ENCODE results near the gene MTMR11.
A peak's percentile ranks its signal among the peaks of the same experiment; 100 is the strongest.
"Not testable (repeated sequence)": the region's sequence is repeated elsewhere in the genome, so short reads cannot be mapped to it uniquely, and the experiment has no call there.

MTMR11 gene, protein sequence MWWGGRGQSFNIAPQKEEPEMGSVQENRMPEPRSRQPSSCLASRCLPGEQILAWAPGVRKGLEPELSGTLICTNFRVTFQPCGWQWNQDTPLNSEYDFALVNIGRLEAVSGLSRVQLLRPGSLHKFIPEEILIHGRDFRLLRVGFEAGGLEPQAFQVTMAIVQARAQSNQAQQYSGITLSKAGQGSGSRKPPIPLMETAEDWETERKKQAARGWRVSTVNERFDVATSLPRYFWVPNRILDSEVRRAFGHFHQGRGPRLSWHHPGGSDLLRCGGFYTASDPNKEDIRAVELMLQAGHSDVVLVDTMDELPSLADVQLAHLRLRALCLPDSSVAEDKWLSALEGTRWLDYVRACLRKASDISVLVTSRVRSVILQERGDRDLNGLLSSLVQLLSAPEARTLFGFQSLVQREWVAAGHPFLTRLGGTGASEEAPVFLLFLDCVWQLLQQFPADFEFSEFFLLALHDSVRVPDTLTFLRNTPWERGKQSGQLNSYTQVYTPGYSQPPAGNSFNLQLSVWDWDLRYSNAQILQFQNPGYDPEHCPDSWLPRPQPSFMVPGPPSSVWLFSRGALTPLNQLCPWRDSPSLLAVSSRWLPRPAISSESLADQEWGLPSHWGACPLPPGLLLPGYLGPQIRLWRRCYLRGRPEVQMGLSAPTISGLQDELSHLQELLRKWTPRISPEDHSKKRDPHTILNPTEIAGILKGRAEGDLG

DNA sequence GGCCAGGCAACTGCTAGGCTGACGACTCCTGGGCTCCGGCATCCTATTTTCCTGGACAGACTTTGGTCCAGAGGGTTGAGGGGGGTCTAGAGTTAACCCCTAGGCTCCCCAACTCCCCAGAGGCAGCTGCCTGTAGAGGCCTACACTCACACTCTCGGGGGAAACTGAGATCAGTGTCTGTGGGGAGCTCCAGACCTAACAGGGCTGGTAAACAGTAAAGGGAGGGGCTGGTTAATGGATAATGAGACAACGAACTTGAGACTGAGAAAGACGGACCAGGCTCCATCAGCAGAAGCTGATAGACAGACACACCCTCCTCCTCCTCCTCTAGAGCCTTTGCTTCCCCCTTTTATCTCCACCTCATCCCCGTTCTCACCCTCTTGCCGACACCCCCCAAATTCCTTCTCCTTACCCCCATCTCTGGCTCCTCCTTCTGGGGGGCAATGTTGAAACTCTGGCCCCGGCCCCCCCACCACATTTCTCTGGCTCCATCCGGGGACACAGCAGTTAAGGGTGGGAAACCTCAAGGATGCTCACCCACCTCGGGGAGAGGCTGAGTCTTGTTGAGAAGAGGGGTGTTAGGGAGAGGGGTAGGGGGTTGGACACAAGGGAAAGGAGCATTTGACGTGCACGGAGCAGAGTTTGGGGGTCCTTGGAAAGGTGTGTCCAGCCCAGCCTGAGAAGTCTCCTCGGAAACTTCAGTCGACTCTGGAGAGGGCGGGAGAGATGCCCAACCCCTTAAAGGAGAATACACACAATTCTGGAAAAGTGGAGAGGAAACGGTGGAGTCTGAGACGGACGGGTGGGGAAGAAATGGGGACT lies at the start of gene MTMR11:
Gene MTMR11 (minus strand): TSS at position 710 of the 822 bp plus-strand sequence. CDS start 232 bp downstream, at position 478.
- DNase-seq: peak in 9 of 51 donors; percentile 11 to 55 (median 21)

DNA sequence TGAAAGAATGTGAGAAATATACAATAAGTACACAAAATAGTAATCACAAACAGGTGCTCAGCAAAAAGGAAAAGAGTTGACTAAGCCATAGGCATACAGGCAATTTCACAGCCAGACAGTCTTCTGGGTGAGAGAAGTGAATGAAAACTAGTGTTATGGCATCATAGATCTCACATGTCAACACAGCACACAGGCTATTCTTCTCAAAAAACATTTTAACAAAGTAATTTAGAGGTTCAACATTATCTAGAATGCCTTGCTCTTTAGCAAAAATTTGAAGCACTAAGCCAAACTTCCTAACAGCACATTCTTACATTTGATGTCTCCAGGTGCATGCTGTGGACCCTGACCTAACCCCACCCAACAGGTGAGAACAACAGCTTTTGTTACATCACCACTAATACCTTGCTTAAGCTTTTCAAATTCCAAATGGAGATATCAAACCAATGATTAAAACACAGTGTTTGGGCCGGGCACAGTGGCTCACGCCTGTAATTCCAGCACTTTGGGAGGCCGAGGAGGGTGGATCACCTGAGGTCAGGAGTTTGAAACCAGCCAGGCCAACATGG lies 43.4 kb upstream of the MTMR11 start:
- DNase-seq: no peak

DNA sequence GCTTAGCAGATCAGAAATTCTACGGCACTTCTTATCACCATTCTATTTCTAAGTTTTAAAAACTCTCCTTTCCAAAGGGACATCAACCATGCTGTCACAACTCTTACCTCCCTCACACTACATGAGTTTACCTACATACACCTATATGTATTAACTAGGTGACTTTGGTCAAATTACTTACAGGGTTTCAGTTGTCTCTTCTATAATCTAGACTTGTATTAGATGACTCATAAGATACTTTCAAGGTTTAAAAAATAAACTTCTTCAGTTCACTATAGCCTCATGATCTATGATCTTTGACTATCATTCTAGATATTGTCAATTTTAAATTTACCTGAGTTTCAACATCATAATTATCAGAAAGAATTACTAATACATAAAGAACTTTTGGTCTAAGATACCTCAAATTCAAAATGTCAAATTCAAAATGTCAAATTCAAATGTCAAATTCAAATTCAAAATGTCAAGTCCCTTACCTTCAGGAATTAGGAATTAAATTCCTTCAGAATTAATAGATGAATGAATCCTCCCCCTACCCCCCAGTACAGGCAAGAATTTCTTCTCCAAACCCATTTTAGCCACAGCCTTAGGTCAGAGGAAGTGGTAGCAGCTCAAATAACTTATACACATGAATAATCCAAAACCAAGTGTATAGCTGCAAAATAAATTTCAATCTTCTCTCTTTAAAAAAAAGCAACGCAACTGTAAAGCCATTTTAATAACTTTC lies 42.7 kb upstream of the MTMR11 start:
- DNase-seq: no peak

DNA sequence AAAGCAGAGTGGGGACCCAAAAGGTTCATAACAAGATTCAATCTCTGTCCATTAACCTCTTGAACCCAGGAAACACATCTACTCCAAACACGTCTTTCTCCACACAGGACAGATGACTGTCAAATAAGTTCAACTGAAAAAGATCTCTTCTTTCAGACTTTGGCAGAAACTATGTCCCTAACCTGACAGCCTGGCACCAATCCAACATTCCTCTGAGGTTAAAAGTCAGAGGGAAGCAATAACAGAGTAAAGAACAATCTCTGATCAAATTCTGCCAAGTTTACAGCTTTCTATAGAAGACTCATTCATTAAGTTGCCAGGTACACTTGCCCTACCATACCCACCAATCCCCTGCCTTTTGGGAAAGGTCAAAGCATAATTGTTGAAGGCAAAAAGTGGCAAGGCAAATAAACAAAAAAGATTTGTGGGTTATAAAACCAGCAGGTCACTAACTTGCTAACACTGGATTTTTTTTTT lies 41.9 kb upstream of the MTMR11 start:
- DNase-seq: no peak

DNA sequence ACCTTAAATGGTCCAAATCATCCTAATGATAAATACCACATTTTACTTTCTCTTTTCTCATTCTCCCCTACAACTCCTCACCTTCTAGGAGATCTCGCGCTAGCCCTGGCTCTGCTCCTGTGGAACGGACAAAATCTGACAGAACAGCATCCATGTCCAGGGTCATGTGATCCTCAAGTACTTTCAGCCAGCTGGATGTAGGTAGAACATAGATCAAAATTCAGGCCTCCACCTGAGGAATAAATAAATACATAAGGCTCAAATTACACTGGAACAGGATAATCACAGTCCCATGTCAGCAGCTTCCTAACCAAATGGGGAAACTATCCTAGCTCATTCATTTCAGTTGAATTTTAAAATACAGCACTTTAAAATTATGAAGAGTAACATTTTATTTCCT lies 40.7 kb upstream of the MTMR11 start:
- DNase-seq: no peak

DNA sequence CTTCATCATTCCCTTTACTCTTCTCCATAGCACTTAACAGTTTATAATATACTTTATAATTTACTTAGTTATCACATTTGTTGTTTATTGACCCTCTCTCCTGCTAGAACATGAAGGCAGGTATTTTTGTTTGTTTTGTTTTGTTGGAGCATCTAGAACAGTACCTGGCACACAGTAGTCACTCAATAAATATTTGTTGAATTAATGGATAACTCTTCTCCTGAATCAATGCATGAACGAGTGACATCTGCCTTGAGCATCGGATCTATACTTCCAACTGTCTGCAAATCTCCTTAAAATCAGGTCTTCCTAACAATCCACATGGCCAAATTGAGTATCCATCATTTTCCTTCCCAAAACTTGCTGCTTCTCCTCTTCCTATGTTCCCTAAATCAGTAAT lies 35.9 kb upstream of the MTMR11 start:
- no peak for DNase-seq

DNA sequence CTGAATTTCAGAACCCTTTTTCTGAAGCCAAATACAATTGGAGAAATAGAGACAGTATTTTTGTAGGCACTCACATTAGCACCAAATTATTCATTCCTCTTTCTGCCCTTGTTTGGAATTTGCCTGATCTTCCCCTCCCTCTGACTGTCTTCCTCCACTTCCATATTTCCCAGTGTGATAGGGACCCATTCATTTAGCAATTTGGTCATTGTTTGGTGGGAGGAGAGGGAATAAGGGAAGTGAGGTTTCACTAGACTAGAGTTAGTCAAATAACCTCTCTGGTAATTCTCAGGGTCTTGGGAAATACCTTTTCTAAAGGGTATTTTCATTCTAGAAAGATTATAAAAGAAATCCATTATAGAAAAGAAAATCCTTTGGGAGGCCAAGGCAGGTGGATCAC lies 31.0 kb upstream of the MTMR11 start:
- no peak for DNase-seq

DNA sequence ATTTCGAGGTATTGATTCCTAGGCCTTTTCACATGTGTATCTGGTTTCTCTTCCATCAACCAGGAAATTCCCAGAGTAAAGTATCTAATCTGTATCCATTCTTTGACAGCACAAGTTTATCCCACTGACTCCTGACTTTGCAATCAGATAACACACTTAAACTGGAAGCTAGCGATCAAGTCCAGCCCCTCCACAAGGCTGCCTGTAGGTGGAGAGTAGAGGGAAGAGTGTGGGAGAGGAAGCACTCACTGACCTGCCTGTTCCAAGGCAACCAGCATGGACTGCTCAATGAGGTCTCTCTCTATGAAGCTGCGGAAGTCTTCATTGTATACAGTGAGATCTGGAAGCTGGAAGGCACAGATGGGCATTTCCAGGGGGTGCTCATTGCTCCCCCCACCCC lies 30.4 kb upstream of the MTMR11 start:
- no peak for DNase-seq

DNA sequence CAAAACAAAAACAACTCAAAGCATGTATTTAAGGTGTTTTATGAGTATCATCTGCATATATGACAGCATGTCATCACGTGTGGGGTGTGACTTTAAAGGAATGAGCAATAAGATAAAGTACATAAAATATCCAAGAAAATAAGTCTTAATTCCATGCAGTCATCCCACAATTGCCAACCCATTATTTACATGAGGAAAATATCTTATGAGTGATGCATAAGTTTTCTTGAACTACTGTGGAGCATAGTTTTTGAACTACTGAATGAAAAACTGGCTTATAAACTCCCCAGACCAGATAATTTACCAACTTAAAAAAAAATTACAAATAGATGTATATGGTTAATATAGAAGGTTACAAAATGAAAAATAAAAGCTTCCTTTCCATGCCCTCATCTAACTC lies 29.7 kb upstream of the MTMR11 start:
- no peak for DNase-seq

DNA sequence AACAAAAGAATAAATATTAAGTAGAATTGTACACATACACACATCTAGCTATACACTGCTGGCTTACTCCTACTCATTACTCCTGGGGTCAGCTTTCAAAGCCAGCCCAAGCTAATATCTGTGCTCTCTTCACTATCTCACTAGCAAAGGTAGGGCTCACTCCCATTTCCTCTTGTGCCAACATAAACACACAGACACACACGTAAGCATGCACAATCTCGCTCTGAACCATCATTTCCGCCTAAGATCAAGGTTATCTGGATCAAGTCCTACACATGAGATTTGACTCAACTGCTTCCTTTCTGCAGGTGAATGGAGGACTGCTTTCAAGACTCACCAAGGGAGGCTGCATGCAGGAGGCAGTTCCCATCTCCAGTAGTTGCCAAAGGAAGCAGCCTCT lies 28.8 kb upstream of the MTMR11 start:
- no peak for DNase-seq

DNA sequence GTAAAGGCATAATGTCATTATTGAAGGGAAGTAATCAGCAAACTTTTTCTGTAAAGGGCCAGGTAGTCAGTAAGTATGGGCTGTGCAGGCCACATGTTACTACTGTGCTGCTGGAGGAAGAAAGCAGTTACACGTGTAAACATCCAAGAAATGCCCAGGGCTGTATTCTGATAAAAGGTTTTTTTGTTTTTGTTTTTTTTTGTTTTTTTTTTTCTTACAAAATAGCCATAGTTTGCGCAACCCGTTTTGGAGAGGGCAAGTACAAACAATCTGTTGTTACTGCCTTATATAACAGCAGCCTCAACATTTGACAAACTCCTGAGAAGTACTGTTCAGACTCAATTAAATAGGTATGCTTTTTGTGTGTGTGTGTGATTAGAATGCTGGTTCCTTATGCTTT lies 26.7 kb upstream of the MTMR11 start:
- DNase-seq: no peak

DNA sequence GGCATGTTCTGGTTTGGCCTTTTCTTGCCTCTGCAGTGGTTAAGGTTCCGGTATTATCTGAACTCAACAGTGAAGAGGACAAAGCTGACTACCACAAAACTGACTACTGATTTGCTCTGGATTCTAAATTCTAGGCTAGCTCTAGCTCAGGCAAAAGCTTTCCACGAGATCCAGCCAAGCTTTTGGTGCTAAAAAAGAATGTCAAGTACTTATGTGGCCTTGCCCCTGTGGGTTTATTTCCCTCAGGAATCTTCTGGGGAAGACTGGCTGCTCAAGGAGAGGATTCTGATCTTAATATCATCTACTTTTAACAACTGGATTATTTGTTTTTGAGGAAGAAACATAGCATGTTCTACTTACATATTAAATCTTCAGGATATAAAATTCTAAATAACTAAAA lies 26.1 kb upstream of the MTMR11 start:
- peak in 1 of 51 donors; percentile 37 for DNase-seq

DNA sequence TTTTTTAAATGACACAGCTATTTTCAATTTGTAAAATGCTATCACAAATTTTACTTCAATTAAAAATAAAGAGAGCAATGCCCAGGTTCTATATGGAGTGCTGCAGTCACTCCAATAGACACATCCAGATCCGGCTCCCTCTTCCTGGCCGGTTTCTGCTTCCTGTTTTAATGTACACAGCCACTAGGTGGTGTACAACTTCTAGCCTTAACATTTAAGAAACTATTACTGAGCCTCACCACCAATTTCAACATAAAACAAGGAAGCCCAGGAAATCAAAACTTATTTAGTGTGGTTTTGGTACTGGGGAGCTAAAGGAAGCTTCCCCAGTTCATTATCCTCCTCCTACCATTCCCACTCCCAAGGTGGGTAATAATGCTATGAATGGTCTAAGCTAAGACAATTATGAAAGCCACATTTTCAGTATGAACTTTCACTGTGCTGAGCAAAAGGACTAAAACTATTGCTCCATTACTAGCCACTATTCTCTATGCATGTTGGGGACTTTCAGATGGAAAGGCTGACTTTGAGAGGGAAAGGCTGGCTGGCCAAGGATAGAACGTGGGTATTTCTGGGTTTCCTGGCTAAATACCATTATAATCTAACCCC lies 25.5 kb upstream of the MTMR11 start:
- peak in 26 of 51 donors; percentile 2 to 79 (median 24) for DNase-seq

DNA sequence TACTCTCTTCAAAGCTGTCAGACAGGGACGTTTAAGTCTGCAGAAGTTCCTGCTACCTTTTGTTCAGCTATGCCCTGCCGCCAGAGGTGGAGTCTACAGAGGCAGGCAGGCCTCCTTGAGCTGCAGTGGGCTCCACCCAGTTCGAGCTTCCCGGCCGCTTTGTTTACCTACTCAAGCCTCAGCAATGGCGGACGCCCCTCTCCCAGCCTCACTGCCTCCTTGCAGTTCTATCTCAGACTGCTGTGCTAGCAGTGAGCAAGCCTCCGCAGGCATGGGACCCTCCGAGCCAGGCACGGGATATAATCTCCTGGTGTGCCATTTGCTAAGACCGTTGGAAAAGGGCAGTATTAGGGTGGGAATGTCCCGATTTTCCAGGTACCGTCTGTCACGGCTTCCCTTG lies 20.9 kb upstream of the MTMR11 start:
- not testable (repeated sequence) for DNase-seq

DNA sequence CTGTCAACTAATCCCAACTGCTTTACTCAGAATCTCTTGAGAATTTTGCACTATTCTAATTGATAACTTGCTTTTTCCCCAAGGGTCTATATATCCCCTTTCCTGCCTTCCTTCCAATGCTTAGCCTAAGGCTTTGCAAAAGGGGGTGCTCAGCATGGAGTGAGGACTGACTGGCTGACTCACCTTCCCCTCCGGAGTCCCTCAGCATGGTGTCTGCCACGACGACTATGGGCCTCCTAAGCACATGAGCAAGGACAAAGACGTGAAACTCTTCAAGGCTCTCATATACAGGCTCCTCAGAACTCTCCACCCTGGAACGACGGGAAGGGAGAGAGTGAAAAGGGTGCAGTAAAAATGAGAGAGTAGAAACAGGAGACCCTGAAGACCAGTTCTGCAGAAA lies 13.2 kb upstream of the MTMR11 start:
- no peak for DNase-seq

DNA sequence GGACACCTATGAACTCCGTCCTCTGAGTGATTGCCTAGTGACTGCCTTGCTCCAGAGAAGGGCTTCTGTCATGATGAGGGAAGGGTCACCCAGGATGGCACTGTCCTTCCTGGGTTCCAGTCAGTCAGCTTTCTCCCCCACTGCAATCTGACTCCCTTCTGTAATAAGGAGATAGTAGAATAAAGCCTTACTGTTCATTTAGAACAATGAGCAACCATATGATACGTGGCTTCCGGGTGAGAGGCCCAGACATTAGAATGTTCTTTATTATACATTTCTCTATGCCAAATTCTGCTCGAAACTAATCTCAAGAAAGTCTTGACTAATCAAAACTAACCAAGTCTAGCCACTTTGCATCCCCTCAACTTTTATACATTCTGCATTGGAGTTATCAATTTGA lies 8.5 kb upstream of the MTMR11 start:
- peak in 1 of 51 donors; percentile 8 for DNase-seq

DNA sequence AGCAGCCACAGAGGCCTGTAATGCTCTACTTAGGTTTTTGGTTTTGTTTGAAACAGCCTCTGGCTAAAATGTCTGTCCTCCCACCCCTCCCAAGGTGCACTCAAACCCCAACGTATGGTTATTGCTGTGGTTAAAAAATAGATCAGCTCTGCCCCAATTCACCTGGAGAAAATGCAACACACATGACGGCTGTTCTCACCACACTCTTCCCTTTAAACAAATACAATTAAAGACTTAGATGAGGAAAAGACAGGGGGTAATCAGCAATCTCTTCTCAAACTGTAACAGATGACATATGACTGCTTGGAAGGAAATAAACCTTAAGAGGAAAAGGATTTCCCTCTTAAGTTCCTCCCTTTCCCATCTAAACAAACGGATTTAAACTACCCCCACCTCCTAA lies 6.2 kb upstream of the MTMR11 start:
- DNase-seq: no peak

DNA sequence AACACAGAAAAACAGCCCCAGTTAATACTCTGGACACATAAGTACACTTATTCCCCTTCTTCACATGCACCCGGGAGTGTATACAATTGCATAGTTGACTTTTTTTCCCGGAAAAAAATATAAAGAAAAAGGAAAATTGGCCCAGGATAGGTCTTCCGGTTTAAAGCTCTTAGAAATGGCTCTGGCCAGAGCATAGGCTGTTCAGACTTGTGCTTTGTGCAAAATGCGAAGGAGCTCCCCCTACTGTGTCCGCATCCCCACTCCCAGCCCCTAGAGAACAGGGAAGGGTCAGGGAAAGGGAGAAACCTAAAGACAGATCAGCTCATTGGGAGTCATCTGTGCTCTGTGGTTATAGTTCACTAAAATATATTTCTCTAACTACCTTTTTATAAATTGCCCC lies 5.5 kb upstream of the MTMR11 start:
- peak in 16 of 51 donors; percentile 7 to 39 (median 18) for DNase-seq

DNA sequence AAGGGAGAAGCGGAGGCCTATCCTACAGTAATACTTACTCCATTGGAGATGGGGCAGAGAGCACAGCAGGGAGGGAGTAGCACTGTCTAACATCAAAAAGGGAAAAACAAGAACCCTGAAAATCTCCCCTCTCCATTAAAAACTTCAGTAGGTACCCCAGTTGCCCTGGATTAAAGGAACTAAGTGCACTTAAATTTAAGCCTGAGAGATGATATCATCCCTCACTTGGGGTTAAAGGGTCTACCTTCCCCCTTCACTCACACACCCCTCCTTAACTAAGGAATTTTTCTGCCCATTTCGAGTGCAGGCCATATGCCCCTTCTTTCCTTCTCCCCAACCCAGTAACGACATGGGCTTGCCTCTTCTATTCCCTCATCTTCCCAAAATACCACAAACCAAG lies 3.7 kb upstream of the MTMR11 start:
- DNase-seq: no peak

DNA sequence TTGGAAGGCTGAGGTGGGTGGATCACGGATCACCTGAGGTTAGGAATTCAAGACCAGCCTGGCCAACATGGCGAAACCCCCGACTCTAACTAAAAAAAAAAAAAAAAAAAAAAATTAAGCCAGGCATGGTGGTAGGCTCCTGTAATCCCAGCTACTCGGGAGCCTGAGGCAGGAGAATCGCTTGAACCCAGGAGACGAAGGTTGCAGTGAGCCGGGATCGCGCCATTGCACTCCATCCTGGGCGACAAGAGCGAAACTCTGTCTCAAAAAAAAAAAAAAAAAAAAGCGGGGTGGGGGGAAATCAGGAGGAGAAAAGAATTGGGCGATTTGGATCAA lies 2.0 kb upstream of the MTMR11 start:
- DNase-seq: not testable (repeated sequence)

DNA sequence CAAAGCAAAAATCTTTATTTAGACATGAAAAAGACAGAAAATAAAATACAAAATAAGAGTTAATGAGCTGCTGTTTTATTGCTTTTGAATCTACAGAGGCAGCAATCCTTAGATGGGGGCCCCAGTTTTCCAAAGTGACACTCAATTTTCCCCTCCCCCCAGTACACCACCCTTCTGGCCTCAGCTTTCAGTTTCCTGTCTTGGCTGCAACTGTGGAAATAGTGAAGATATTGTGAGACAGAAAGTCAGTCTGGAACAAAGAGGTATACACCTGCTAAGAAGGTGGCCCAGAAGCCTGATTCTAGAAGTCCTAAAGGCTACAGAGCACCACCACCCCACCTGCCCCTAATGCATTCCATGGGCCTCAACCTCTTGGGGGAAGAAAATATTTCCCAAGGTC lies 1.1 kb upstream of the MTMR11 start:
- DNase-seq: no peak
